ENCODE measurements around the gene EZH1. TPM values are rescaled to one million over a fixed set of nuclear protein-coding genes. Genes with fewer than 3 reads are reported as not detected.

Gene EZH1
- total RNA-seq, 1 donor from 2014 or later: 32.2 TPM

DNA sequence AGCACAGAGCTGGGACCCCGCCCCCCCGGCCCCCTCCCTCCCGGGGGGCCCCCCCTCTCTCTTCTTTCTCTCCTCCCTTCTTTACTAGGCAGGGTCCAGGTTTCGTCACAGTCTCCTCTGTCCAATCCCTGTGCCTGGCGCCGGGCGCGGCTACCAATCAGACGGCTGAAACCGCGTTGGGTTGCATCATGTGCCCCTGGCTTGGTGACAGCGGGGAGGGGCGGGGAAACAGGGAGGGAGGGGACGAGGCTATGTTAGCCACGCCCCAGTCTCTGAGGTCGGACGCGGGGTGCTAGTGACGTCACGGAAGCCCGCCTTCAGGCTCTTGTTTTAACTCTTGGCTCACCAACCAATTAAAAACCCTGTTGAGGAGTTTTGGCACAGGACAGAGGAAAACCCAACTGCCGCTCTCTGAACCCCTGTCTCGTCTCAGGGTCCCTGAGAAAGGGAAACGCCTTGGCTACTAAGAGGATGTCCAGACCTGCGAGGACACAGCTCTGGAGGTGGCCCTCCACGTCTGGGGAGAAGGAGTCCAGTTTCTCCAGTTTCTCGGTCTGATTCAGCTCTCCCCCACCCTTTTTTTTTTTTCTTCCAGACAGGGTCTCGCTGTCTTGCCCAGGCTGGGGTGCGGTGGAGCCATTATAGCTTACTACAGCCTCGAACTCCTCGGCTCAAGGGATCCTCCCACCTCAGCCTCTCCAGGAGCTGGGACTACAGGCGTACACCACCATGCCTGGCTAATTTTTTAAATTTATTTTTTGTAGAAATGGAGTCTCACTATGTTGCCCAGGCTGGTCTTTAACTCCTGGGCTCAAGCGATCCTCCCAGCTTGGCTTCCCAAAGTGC, 67.6 kb downstream of the EZH1 start:
- Mint-ChIP-seq H3K4me1 (ENCODE audit: low read depth, unreplicated experiment) (peaks cover 14% of the 10 kb centered on the region), H3K27ac (ENCODE audit: unreplicated experiment) (peak overlapping the region; percentile 86), H3K27me3 (ENCODE audit: unreplicated experiment) (peaks cover 20% of the 10 kb centered on the region), H3K9me3 (ENCODE audit: unreplicated experiment) (peaks cover 17% of the 10 kb centered on the region), H3K4me3 (ENCODE audit: unreplicated experiment) (peak overlapping the region; percentile 82), H3K36me3 (ENCODE audit: unreplicated experiment) (no peaks in the 10 kb centered on the region)
- TF ChIP-seq, protein P1, sequence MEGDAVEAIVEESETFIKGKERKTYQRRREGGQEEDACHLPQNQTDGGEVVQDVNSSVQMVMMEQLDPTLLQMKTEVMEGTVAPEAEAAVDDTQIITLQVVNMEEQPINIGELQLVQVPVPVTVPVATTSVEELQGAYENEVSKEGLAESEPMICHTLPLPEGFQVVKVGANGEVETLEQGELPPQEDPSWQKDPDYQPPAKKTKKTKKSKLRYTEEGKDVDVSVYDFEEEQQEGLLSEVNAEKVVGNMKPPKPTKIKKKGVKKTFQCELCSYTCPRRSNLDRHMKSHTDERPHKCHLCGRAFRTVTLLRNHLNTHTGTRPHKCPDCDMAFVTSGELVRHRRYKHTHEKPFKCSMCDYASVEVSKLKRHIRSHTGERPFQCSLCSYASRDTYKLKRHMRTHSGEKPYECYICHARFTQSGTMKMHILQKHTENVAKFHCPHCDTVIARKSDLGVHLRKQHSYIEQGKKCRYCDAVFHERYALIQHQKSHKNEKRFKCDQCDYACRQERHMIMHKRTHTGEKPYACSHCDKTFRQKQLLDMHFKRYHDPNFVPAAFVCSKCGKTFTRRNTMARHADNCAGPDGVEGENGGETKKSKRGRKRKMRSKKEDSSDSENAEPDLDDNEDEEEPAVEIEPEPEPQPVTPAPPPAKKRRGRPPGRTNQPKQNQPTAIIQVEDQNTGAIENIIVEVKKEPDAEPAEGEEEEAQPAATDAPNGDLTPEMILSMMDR (IDR thresholded peaks at IDR 0.05; ENCODE audit: partially characterized antibody, unreplicated experiment): no peak
- peak; percentile 99 for DNase-seq

DNA sequence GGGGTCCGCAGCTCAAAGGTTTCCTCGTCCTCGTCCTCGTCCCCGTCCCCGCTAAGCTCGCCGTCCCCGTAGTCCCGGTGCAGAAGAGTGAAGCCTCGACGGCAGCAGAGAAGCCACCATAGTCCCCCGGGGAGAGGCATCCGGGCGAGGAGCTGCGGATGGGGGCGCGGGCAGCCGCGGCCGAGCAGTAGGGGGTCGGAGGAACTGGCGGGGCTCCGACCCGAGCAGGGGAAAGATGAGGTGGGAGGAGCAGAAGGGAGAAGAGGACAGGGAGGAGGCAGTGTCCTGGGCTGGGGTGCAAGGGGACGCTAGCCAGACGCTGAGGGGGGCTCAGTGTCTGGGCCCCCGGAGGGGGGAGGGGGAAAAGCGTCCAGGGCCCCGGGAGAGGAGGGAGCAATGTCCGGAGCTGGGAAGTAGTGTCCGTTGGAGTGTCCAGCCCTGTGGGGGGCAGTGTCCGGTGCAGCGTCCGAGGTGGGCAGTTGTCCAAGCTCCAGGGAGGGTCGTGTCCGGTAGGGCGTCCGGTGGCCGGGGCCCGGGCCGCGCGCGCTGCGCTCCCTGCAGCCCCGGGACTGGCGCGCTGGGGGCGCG, 68.3 kb downstream of the EZH1 start, which contains the start of gene PLEKHH3:
Gene PLEKHH3 (minus strand): TSS at position 571 of the 588 bp plus-strand sequence. CDS start 431 bp downstream, at position 140.
- DNase-seq: peak; percentile 66
- peaks cover 13% of the 10 kb centered on the region for H3K9me3 Mint-ChIP-seq (ENCODE audit: unreplicated experiment)

DNA sequence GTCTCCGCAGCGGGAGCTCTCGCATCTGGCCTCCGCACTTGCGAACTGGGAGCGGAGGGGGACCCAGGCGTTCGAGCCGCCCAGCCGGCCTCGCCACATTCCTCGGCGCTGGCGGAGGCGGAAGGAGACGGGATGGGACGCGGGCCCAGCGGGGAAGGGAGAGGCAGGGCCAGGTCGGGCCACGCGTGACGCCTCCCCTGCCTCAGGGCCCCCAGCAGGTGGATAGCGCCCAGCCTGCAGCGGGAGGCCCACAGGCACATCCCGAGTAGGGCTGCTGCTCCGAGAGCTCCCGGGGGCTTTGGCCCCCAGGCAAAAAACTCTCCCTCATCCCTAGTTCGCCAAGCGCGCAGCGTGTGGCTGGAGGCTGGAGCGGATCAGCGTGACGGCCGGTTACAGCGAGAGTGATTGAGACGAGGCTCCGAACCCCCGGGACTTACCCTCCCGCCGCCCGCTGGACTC, 68.8 kb downstream of the EZH1 start:
- TF ChIP-seq, protein P1 (IDR thresholded peaks at IDR 0.05; ENCODE audit: partially characterized antibody, unreplicated experiment): peak; percentile 2
- Mint-ChIP-seq H3K4me3 (ENCODE audit: unreplicated experiment) (peak overlapping the region; percentile 87), H3K27ac (ENCODE audit: unreplicated experiment) (peak overlapping the region; percentile 17), H3K4me1 (ENCODE audit: low read depth, unreplicated experiment) (peaks cover 13% of the 10 kb centered on the region), H3K27me3 (ENCODE audit: unreplicated experiment) (peaks cover 22% of the 10 kb centered on the region), H3K9me3 (ENCODE audit: unreplicated experiment) (peaks cover 13% of the 10 kb centered on the region), H3K36me3 (ENCODE audit: unreplicated experiment) (no peaks in the 10 kb centered on the region)
- DNase-seq: peak; percentile 59

More for the DNA sequence above, 68.3 kb downstream of the EZH1 start, which contains the start of gene PLEKHH3:
- TF ChIP-seq, protein P1 (IDR thresholded peaks at IDR 0.05; ENCODE audit: partially characterized antibody, unreplicated experiment): peak; percentile 3
- Mint-ChIP-seq H3K4me3 (ENCODE audit: unreplicated experiment) (peak within 1 kb of the TSS; percentile 87), H3K27ac (ENCODE audit: unreplicated experiment) (peak within 1 kb of the TSS; percentile 86), H3K36me3 (ENCODE audit: unreplicated experiment) (no peaks in the 10 kb centered on the region), H3K4me1 (ENCODE audit: low read depth, unreplicated experiment) (peaks cover 15% of the 10 kb centered on the region), H3K27me3 (ENCODE audit: unreplicated experiment) (peaks cover 20% of the 10 kb centered on the region)

DNA sequence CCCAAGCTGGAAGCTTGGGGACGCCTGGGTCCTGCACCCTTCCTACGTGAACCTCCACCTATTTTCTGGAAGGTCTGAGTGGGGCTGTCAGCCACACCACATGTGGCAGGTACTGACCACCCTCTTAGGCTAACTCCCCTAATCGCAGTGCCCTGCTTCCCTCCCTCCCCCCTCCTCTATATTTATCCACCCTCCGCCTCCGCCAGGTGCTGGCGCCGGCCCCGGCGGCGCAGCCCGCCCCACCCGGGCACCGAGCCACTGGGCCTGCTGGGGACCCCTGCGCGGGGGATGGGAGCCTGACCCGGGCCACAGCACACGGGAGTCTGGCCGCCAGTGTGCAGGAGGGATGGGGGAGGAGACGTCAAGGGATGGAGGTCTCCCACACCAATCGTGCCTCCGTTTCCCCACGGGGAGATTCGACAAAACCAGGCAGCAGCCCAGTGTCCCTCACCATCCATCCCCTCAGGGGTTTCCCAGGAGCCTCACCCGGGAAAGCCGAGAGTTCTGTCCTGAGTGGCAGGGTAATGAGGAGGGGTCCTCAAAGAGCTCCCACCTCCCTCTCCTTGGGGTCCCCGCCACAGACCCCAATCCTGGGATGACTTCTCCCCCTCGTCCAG, 69.4 kb downstream of the EZH1 start:
- H3K9me3 Mint-ChIP-seq (ENCODE audit: unreplicated experiment): peaks cover 10% of the 10 kb centered on the region
- peaks cover 10% of the 10 kb centered on the region for H3K4me1 Mint-ChIP-seq (ENCODE audit: low read depth, unreplicated experiment)
- H3K27me3 Mint-ChIP-seq (ENCODE audit: unreplicated experiment): peaks cover 20% of the 10 kb centered on the region
- no peak overlapping the region for H3K27ac Mint-ChIP-seq (ENCODE audit: unreplicated experiment)
- TF ChIP-seq, protein P1 (IDR thresholded peaks at IDR 0.05; ENCODE audit: partially characterized antibody, unreplicated experiment): no peak
- DNase-seq: no peak
- no peaks in the 10 kb centered on the region for H3K36me3 Mint-ChIP-seq (ENCODE audit: unreplicated experiment)
- peak overlapping the region; percentile 82 for H3K4me3 Mint-ChIP-seq (ENCODE audit: unreplicated experiment)

All from glutamatergic neuron (in vitro differentiated cells).